ENCODE data around the gene MCC. TPM values are rescaled to one million over a fixed set of nuclear protein-coding genes. Genes with fewer than 3 reads are reported as not detected.

Gene MCC
- total and polyA plus RNA-seq, 2 experiments from 2014 or later, result 8.3 to 31.5 TPM

DNA sequence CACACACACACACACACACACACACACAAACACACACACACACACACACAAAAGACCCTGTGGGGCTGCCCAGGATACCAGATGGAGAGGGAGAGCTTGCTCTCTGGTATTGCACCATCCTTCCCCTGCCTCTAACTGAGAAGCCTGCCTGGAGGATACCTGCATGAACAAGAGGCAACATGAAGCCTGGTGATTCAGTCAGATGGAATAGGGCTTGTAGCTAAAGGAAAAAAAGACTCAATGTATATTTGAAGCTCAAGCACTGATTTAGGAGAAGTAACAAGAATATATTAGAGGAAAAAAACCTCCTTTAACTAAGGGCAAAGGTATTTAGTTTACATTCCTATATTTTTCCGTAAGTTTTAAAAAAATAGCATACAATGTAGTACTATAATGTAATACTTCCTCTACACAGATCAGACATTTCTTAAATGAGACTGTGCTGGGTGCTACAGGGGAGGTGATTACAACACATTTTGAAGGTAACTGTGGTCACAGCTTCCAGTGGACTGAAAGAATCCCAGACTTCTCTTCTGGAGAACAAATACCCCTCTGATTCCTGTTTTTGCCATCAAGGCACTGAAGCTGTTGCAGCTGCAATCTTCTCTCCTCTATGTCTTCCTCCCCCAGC, 342.4 kb downstream of the MCC start:
- no peak overlapping the region for H2AFZ ChIP-seq
- no peak overlapping the region for H3K4me3 ChIP-seq
- no peaks in the 10 kb centered on the region for H3K9me3 ChIP-seq (ENCODE audit: low read depth)
- no peaks in the 10 kb centered on the region for H3K9me2 ChIP-seq (replicated peaks; ENCODE audit: insufficient read depth)
- TF ChIP-seq EZH2 (IDR thresholded peaks at IDR 0.05; ENCODE audit: borderline replicate concordance) (no peak), EZH2phosphoT487 (IDR thresholded peaks at IDR 0.05; ENCODE audit: low read depth, severe bottlenecking, unreplicated experiment) (no peak)
- TF ChIP-seq, protein P1, sequence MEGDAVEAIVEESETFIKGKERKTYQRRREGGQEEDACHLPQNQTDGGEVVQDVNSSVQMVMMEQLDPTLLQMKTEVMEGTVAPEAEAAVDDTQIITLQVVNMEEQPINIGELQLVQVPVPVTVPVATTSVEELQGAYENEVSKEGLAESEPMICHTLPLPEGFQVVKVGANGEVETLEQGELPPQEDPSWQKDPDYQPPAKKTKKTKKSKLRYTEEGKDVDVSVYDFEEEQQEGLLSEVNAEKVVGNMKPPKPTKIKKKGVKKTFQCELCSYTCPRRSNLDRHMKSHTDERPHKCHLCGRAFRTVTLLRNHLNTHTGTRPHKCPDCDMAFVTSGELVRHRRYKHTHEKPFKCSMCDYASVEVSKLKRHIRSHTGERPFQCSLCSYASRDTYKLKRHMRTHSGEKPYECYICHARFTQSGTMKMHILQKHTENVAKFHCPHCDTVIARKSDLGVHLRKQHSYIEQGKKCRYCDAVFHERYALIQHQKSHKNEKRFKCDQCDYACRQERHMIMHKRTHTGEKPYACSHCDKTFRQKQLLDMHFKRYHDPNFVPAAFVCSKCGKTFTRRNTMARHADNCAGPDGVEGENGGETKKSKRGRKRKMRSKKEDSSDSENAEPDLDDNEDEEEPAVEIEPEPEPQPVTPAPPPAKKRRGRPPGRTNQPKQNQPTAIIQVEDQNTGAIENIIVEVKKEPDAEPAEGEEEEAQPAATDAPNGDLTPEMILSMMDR (IDR thresholded peaks at IDR 0.05; ENCODE audit: poor library complexity), result no peak
- DNase-seq (ENCODE audit: low spot score), result peak; percentile 12
- H3K79me2 ChIP-seq, result peaks cover 29% of the 10 kb centered on the region
- WGBS (ENCODE audit: low lambda C conversion rate, missing lambda C conversion rate), result 30% methylated on average over 1 of the region's 1 CpG
- H3K36me3 ChIP-seq (replicated peaks; ENCODE audit: insufficient read depth, low read depth), result no peaks in the 10 kb centered on the region
- H4K20me1 ChIP-seq (ENCODE audit: insufficient read depth, poor library complexity, severe bottlenecking), result no peaks in the 10 kb centered on the region
- H3K4me1 ChIP-seq (ENCODE audit: insufficient read depth), result peaks cover 1% of the 10 kb centered on the region
- no peak overlapping the region for H3K4me2 ChIP-seq
- no peaks in the 10 kb centered on the region for H3K27me3 ChIP-seq
- peak overlapping the region; percentile 91 for H3K27ac ChIP-seq

DNA sequence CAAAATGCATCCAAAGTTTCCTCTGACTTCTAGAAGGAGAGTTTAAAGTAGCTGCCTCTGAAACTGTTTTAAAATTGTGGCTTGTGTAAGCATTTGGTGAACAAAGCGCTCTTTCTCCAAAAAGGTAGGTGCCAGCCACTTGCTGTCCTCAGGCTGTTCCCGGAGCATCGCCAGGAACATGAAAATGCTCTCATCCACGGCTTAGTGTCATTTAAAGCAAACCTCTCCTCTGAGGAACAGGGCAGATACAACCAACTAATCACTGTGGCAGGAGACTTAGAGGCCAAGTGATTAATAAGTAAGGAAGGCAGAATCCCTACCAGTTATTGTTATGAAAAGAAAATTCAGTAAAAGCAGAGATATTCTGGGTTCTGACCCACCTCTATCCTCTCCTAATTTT, 346.1 kb downstream of the MCC start:
- H3K4me2 ChIP-seq, result no peak overlapping the region

DNA sequence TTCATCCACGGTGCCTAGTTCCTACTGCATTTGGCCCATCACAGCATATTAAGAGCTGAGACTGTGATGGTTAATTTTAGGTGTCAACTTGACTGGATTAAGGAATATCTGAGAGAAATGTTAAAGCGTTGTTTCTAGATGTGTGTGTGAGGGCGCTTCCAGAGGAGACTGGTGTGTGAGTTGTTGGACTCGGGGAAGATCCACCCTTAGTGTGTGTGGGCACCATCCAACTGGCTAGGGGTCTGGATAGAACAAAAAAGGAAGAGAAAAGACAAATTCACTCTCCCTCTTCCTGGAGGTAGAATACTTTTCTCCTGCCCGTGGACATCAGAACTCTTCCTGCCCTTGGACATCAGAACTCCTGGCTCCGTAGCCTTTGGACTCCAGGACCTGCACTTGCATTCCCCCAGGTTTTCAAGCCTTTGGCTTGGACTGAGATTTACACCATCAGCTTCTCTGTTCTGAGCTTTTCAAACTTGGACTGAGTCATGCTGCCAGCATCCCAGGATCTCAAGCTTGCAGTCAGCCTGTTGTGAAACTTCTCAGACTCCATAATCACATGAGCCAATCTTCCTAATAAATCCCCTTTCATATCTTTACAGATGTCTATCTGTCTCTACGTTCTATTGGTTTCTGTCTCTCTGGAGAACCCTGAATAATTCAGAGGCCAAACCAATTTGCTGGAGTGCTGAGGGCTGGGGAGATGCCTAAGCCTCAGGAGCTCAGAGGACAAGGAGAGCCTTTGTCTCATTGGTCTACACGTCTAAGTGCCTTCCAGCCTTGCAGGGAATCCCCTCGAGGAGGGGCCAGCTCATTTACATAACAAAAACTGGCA, 347.2 kb downstream of the MCC start:
- Histone ChIP-seq H3K27me3 (no peaks in the 10 kb centered on the region), H3K4me2 (peak overlapping the region; percentile 40), H3K27ac (peak overlapping the region; percentile 25), H3K4me1 (ENCODE audit: insufficient read depth) (peaks cover 4% of the 10 kb centered on the region), H4K20me1 (ENCODE audit: insufficient read depth, poor library complexity, severe bottlenecking) (no peaks in the 10 kb centered on the region), H3K9me2 (replicated peaks; ENCODE audit: insufficient read depth) (no peaks in the 10 kb centered on the region), H3K4me3 (no peak overlapping the region), H3K79me2 (peaks cover 18% of the 10 kb centered on the region), H3K36me3 (replicated peaks; ENCODE audit: insufficient read depth, low read depth) (no peaks in the 10 kb centered on the region), H2AFZ (no peak overlapping the region), H3K9me3 (ENCODE audit: low read depth) (no peaks in the 10 kb centered on the region)
- WGBS (ENCODE audit: low lambda C conversion rate, missing lambda C conversion rate), result 68% methylated on average over 8 of the region's 9 CpGs
- TF ChIP-seq, protein P1 (IDR thresholded peaks at IDR 0.05; ENCODE audit: poor library complexity), result no peak
- TF ChIP-seq EZH2phosphoT487 (IDR thresholded peaks at IDR 0.05; ENCODE audit: low read depth, severe bottlenecking, unreplicated experiment), result no peak
- TF ChIP-seq EZH2 (IDR thresholded peaks at IDR 0.05; ENCODE audit: borderline replicate concordance), result no peak
- DNase-seq (ENCODE audit: low spot score), result peak; percentile 38

More for the DNA sequence above, 346.1 kb downstream of the MCC start:
- TF ChIP-seq EZH2phosphoT487 (IDR thresholded peaks at IDR 0.05; ENCODE audit: low read depth, severe bottlenecking, unreplicated experiment) (no peak), EZH2 (IDR thresholded peaks at IDR 0.05; ENCODE audit: borderline replicate concordance) (no peak)
- TF ChIP-seq, protein P1 (IDR thresholded peaks at IDR 0.05; ENCODE audit: poor library complexity), result no peak
- Histone ChIP-seq H4K20me1 (ENCODE audit: insufficient read depth, poor library complexity, severe bottlenecking) (no peaks in the 10 kb centered on the region), H3K79me2 (peaks cover 18% of the 10 kb centered on the region), H3K27me3 (no peaks in the 10 kb centered on the region), H3K9me2 (replicated peaks; ENCODE audit: insufficient read depth) (no peaks in the 10 kb centered on the region), H3K36me3 (replicated peaks; ENCODE audit: insufficient read depth, low read depth) (no peaks in the 10 kb centered on the region), H3K9me3 (ENCODE audit: low read depth) (no peaks in the 10 kb centered on the region), H3K27ac (no peak overlapping the region), H3K4me3 (no peak overlapping the region), H2AFZ (no peak overlapping the region), H3K4me1 (ENCODE audit: insufficient read depth) (peaks cover 4% of the 10 kb centered on the region)
- DNase-seq (ENCODE audit: low spot score), result no peak
- WGBS (ENCODE audit: low lambda C conversion rate, missing lambda C conversion rate), result 85% methylated on average over 4 of the region's 4 CpGs

All from hepatocyte (in vitro differentiated cells).